GM18526 (cell line): ENCODE data around the gene NDUFS6.

Source experiments
- POLR2A ChIP-seq: IDR thresholded peaks from 3 replicates; pipeline ENCODE4 v1.6.1; 2011; ENCODE audit not compliant: insufficient read length; ENCODE audit errors: extremely low read depth

Gene NDUFS6

DNA sequence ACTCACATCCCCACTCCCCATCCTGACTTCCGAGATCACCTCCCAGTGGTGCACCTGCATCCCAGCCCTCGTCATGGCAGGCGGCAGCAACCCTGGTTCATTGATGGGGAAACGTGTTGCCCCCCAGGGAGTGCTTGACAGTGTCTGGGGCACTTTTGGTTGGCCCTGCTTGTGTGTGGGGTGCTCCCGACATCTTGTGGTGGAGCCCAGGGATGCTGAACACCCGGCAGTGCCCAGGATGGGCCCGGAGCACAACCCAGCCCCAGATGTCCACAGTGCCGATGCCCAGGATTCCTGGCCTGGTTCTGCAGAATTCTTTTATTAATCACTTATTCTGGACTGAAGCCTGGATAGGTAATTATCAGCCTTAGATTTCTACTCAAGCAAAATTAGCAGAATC is 5.3 kb upstream of the NDUFS6 start:
- no peak for TF ChIP-seq POLR2A

DNA sequence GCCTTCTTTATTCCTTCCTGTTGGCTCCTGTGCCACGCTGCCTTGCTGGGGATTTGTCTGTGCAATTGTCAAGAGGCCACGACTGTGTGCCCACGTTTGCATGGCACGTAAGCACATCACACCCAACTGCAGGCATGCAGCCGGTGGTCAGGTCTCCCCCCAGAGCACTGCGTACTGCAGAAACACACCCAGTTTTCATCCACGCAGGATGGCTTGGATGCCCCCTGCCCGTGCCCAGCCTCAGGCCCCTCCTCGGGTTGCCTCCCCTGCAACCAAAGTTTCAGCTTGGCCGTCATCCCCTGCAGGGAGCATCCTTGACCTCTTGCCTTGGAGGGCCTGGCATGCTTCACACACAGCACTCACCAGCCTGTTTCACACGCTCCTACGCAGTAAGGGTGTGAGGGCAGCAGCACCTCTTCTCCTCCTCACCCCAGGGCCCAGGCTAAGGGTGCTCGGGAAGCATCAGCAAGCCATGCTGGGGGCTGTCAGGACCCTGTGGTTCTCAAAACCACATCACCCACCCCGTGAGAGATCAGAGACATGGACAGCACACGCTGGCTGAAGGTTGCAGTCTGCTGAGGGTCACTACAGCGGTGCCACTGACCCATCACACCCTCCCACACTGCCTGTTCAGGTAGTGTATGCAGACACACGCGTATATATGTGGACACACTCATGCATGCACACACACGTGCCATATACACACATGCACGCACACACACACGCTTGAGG is 4.7 kb upstream of the NDUFS6 start:
- no peak for TF ChIP-seq POLR2A

DNA sequence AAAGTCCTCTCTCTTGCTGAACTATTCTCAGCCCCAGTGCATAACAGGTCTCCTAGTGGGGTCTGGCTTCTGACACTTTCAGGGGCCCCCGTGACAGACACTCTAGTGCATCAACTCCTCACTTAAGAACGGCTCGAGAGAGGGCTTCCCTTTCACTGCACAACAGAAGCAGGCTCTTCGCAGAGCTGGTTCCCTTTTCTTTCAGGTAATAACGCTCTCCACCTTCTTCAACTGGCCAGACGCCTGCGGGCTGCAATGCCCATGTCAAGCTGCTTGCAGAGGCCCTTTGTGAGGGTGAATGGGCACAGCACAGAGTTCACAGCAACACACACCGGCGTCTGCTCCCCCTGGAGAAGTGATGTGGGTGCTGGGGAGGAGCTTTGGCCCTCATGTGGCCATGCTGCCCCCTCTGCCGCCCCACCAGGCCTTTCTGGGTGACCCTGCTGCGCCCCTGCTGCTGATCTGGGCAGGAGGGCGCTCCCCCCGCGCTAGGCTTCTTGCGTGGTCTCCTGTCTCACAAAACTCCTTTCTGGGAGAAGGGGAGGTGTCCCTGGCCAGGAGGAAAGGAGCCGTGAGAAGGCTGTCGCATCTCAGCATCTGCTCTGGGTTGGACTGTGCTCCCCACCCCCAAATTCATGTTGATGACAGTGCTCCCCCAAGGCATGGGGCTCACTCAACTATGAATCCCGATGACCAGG is 4.0 kb upstream of the NDUFS6 start:
- no peak for TF ChIP-seq POLR2A

DNA sequence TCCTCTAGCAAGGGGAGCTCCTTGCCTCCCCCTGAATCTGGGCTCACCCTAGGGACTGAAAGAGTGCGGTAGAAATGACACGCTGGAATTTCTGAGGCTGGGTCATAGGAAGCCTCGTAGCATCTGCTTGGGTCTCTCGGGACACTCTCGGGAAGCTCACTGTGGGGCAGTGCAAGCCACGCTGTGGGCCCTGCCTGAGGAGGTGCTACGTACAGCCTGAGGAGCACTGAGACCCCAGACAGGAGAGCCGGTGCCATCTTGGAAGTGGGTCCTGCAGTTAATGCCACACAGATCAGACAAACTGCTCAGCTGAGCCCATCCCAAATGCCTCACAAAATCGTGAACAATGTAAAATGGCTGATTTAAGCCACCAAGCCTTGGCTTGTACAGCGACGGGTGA is 3.4 kb upstream of the NDUFS6 start:
- TF ChIP-seq POLR2A = no peak

DNA sequence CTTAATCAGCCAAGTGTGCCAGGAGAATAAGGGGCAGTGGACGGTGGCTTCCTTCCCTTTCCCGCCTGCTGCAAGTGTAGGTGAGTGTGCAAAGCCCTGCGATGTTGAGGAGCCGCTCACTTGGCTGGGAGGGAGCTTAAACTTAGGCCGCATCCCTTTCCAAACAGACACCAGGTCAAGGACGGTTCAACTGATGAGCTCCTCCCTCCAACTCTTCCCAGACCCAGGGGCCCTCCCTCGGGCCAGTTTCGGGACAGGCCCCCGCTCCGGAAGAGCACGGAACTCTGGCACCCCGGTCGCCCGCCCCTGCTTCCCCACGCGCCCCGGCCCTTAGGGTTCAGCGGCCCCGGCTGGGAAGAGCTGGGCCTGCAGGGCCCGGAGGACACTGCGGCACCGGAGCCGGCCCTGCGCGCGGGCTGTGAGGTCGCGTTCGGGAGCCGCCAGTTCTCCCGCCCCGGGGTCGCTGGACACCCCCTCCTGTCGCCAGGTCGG is 2.1 kb upstream of the NDUFS6 start:
- no peak for TF ChIP-seq POLR2A

DNA sequence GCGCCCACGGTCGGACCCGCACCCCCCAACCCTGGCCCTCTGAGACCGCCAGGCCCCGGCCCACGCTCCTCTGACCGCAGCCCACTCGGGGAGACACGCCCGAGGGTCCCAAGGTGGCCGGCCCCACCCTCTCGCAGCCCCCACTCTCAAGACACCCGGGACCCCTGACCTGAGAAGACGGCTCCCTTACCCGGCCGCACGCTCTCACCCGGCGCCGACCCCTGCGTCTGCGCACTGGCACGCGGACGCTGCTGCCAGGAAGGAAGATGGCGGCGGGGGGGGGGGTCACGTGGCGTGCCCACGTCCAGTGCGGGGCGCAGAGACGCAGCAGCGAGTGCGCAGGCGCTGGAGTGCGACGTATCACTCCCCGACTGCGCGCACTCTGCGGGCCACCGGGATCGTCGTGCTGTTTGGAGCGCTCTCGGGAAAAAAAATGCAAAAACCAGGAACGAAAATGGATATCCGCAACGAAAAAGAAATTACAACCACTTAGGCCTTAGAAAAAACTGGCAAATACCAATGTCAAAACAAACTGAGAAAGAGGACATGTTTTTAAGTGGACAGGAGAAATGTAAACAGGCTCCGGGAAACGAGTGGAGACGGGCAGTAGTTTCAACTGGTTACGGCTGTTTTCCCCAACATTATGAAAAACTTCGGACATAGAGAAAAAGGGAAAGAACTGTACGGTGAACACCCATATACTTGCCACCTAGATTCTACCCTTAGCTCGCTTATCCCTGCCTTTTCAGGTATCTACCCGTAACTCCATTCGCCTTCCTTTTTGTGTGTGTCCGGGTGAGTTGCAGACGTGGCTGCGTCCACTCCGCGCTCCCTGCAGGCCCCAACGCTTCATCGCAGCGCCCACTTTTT is 1.4 kb upstream of the NDUFS6 start, which contains the start of gene MRPL36:
TSS of gene MRPL36 (minus strand) at position 236 of the 870 bp plus-strand sequence. CDS start 902 bp downstream, outside the sequence.
- peak; percentile 74 for TF ChIP-seq POLR2A

DNA sequence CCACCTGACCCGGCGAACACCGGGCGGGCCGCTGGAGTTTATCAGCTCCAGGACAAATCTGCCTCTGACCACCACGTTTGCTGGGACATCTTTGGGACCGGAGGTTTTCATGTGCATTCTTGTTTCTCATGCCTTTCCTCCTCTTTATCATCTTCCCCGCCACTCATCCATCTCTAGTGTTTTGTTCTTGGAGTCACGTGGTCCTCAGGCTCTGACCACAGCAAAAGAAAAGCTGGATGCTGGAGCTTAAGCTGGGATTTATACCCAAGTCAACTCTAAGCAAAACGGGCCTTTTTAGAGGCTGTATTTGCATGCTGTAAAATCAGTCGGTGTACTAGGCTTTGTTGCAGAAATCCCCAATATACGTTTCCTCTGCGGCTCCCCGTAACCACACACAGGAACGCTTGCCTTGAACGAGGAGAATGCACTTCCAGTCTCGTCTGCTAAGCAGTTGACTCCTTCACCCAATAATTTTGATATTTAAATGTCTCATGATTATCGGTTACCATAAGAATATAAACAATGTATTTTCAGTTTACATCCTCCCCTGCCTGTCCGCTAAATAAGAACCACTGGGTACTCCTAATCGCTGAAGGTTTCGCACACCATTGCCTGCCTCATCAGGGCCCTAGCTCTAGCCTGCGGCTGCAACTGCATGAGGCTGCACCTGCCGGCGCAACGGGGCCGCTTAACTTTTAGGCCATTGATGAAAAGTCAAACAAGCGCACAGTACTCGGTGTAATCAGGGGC is 560 bp upstream of the NDUFS6 start:
- no peak for TF ChIP-seq POLR2A

DNA sequence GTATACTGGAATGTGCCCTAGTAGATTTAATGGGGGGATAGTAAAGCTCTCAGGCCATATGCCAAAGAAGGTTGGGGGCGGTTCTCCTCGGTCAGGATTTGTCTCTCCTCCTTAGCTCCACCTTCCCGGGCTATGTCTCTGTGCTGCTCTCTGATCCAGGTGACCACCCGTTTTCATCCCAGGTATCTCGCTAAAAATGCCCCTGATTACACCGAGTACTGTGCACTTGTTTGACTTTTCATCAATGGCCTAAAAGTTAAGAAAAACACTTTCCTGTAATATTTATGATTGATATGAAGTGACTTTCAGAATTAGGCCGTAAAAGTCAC is 724 bp downstream of the NDUFS6 start:
- TF ChIP-seq POLR2A = no peak

DNA sequence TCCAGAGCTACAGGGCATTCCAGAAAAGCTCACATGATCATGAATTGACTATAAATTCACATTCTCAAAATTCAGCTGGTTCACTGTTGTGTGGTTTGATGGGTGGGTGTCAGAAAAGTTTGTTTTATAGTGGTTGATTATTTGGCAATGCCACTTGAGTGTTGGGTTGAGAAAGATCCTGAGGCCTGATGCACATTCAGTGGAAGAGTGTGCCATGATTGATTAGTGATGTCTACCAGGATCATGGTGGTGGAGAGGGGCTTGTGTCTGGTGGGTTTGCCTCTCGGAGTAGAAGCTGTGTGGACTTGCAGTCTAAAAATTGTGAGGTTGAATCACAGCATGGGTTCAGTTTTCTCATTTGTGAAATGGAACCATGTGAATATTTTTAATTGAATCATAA is 2.0 kb downstream of the NDUFS6 start:
- no peak for TF ChIP-seq POLR2A

DNA sequence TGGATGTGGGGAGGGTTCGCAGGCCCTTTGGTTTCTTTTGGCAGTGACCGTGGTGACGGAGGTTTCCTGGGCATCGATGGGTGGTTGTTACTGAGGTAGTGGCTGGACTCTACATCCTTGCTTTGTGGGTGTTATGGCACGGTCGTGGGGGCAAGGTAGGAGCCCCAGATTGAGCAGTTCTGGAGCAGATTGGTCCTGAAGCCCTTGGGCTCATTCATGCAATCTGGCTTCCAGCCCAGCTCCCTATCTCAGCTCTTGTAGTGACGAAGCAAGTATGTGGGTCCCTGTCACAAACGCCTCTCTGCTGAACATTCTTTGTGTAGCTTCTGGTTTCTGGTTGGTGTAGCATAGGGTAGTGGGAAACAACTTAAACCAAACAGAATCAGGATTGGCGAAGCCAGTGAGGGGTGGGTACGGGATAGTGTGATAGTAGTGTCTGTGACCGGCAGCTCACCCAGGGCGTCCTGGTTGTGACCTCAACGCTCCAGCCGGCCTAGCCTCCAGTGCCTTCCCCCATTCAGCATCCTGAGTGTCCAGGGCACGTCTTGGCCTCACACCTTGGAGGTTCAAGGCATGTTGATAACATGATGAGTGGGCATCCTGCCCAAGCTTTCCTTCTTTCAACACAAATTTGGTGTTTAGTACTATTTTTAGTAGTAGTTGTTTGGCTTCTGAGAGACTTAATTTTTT is 2.9 kb downstream of the NDUFS6 start:
- TF ChIP-seq POLR2A = no peak

DNA sequence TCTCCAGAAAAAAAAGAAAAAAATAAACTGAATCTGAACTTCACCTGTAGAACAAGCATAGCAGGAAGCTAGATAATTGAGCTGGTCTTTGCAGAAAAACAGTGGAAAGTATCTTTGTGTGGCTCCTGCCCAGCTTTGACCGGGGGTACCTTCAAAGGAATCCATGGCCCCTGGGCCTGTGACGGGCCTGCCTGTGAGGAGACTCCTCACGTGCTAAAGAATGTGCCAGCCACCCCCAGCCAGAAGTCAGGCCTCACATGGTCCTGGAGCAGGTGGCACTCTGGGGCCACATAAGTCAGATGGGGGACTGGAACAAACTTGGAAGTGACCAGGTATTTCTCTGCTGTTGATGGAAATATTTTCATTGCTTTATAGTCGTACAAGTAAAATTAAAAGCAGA is 4.1 kb downstream of the NDUFS6 start:
- TF ChIP-seq POLR2A = no peak

DNA sequence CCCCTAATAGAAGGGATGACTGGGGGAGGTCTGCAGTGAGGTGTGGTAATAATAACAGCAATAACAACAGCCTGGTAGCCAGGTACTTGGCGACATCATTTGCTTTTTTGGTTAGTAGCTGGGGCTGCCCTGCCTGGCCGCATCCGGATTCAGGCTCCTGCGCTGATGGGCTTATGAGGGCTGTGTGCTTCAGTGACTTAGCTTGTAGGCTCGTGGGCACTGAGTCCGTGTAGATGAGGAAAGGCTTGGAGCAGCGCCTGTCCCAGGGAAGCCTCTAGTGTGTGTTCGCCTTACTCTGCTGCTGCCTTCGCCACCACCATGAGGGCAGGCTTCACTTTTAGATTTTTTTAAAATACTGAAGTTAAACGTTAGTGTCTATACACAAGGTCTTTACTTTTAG is 4.5 kb downstream of the NDUFS6 start:
- TF ChIP-seq POLR2A = no peak

DNA sequence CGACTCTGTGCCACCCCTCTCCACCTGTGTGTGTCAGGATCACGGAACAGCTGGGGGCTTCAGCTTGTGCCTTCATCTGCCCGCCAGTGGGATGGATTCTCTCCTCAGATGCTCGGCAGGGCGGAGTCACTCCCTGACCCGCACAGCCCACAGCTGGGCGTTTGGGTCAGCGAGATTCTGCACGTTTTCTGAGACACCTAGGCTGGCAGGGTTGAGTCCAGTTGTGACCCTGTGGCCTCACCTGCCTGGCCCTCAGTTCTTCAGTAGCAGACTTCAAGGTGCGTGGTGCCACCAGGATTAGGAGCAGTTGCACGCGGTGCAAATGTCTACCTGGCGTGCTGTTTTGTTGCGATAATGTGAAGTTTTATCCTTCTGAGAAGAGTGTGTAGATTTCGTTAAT is 5.0 kb downstream of the NDUFS6 start:
- no peak for TF ChIP-seq POLR2A

DNA sequence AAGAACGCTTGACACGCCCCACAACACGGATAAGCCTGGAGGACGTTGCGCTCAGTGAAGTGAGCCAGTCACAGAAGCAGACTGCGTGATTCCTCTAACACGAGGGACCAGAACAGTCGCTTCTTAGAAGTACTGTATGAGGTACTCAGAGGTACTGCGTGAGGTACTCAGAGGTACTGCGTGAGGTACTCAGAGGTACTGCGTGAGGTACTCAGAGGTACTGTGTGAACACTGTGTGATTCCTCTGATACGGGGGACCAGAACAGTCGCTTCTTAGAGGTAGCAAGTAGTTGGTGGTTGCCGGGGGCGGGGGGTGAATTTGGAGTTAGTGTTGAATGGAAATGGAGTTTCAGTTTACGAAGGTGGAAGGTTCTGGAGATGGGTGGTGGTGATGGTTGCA is 5.8 kb downstream of the NDUFS6 start:
- TF ChIP-seq POLR2A = no peak

DNA sequence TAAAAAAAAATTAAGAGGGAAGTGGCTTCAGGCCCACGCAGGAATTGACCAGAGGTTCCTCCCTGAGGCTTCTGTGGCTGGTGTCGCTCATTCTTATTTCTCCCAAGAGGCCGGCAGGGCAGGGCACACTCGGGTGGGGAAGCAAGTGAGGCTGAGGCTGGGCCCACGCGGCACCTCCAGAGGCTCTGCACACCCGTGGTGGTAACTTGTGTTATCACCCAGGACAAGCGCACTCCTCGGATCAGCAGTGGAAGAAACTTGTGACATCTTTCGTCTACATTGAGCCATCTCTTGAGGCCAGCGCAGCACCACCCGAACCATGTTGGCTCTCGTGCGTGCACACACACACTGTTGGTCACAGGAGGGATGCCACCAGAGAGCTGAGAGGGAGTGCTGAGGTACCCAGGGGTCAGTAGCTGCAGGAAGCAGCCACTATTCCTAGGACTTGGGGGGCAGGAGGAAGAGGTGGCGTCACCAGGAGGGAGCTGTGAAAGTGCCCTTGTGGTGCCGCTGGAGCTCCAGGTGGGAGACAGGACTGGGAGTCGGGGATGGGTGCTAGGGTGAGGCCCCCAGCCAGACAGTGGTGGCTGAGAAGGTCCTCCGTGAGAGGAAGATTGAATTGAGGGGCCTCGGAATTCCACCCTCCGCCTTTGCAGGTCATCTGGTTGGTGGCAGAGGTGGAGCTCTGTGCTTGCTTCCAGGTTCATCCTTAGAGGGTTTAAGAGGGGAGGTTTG is 6.4 kb downstream of the NDUFS6 start:
- TF ChIP-seq POLR2A = no peak
